Nephron (organoid): ENCODE results near the gene LCP1.

Experiments used
- H3K27ac Mint-ChIP-seq, 3 experiments: 2 replicates each; pipeline ENCODE4 v1.8.0; 2020; ENCODE audit warnings: mixed read lengths in 3 of 3, mild to moderate bottlenecking in 2 of 3, moderate library complexity in 1 of 3
- H3K27me3 Mint-ChIP-seq: 2 replicates; pipeline ENCODE4 v1.8.0; 2021; ENCODE audit warnings: low read depth, mild to moderate bottlenecking, moderate library complexity, mixed read lengths
- H3K36me3 Mint-ChIP-seq: 2 replicates; pipeline ENCODE4 v1.8.0; 2020; ENCODE audit warnings: low read depth, mixed read lengths
- H3K4me1 Mint-ChIP-seq: 2 replicates; pipeline ENCODE4 v1.8.0; 2020; ENCODE audit warnings: mixed read lengths
- H3K4me3 Mint-ChIP-seq, 3 experiments: 2 replicates each; pipeline ENCODE4 v1.8.0; 2020; ENCODE audit warnings: mild to moderate bottlenecking in 3 of 3, mixed read lengths in 3 of 3, moderate library complexity in 2 of 3
- H3K9me3 Mint-ChIP-seq: 2 replicates; pipeline ENCODE4 v1.8.0; 2020; ENCODE audit warnings: mixed read lengths
- TF ChIP-seq, protein P1 (sequence below), 3 experiments: fragments of 200-600 bp; sonication (generic); IDR thresholded peaks; one replicate each; pipeline ENCODE4 v1.5.0; 2021; ENCODE audit warnings: antibody characterized with exemption in 3 of 3; ENCODE audit not compliant: unreplicated experiment in 3 of 3

Gene LCP1

DNA sequence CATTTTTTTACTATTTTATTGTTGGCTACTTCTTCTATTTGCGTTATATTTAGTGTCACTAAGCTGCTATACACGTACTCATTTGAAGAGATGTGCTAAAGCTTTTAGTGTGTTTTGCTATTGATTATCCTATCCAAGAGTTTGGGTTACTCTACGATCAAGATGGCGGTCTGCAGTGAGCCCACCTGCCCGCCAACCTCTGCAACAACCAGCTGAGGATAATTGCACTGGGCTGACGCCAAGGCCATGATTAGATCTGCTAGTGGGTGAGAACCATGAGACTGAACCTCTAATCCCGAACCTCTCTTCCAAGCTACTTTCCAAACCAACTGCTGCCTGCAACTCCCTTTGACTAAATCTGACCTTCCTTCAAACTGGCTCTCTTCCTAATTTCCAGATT, 78.9 kb downstream of the LCP1 start:
- H3K27me3 Mint-ChIP-seq, result no peaks in the 10 kb centered on the region
- peaks cover 7% of the 10 kb centered on the region for H3K4me1 Mint-ChIP-seq
- no peak overlapping the region for H3K4me3 Mint-ChIP-seq
- TF ChIP-seq, protein P1, sequence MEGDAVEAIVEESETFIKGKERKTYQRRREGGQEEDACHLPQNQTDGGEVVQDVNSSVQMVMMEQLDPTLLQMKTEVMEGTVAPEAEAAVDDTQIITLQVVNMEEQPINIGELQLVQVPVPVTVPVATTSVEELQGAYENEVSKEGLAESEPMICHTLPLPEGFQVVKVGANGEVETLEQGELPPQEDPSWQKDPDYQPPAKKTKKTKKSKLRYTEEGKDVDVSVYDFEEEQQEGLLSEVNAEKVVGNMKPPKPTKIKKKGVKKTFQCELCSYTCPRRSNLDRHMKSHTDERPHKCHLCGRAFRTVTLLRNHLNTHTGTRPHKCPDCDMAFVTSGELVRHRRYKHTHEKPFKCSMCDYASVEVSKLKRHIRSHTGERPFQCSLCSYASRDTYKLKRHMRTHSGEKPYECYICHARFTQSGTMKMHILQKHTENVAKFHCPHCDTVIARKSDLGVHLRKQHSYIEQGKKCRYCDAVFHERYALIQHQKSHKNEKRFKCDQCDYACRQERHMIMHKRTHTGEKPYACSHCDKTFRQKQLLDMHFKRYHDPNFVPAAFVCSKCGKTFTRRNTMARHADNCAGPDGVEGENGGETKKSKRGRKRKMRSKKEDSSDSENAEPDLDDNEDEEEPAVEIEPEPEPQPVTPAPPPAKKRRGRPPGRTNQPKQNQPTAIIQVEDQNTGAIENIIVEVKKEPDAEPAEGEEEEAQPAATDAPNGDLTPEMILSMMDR (IDR thresholded peaks at IDR 0.05; ENCODE audit: unreplicated experiment in 3 of 3), result no peak
- H3K27ac Mint-ChIP-seq, result no peak overlapping the region
- H3K9me3 Mint-ChIP-seq, result no peaks in the 10 kb centered on the region
- no peaks in the 10 kb centered on the region for H3K36me3 Mint-ChIP-seq

DNA sequence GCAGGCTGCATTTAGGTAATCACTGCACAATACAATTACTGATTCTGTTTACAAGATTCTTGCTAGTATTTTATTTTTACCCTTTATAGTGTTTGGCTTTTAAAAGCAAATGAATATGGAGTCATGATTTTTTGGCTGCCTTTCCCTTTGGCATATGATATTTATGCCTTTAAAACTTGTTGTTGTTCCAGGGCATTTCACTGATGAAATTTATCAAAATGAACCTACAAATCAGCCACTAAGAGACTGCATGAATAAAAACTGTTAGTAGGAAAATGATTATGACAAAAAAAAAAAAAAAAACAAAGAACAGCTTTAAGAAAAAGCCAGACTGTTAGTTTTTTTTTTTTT, 79.7 kb downstream of the LCP1 start:
- Mint-ChIP-seq H3K27me3 (no peaks in the 10 kb centered on the region), H3K4me1 (peaks cover 7% of the 10 kb centered on the region), H3K4me3 (no peak overlapping the region), H3K9me3 (no peaks in the 10 kb centered on the region), H3K36me3 (no peaks in the 10 kb centered on the region), H3K27ac (peak overlapping the region in 2 of 3 experiments; percentile 17 to 46)
- TF ChIP-seq, protein P1 (IDR thresholded peaks at IDR 0.05; ENCODE audit: unreplicated experiment in 3 of 3), result no peak

DNA sequence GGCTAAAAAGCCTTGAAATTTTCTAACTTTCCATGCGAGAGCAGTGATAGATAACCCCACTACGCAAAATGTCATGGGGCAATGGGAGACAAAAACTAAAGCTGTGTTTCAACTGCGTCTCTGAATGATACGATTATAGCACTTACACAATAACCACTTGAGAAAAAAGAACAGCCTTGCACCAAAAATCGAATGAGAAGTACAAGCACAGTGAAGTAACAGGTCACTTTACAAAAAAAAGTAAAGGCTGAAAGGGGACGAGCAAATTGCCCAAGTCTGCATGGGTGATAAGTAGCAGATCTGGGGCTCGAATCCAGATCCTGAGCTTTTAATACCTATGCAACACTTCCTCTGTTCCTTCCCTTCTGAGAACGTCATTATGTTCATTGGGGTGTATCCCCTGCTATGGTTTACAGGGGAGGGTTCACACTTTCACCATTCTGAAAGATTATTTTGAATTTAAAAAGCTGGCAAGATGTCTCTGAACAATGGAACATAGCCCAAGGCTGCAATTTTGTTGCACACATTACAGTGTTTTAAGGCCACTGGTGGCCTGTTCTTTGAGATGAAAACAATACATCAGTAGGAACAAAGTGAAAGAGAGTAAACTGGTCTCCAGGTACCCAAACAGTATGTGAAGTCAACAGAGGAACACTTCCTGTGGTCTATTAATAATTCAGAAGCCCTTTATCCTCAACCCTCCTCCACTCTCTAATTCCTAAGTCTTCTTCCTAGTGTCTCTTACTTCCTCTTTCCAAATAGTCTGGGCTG, 80.3 kb downstream of the LCP1 start:
- TF ChIP-seq, protein P1 (IDR thresholded peaks at IDR 0.05; ENCODE audit: unreplicated experiment in 3 of 3), result no peak

DNA sequence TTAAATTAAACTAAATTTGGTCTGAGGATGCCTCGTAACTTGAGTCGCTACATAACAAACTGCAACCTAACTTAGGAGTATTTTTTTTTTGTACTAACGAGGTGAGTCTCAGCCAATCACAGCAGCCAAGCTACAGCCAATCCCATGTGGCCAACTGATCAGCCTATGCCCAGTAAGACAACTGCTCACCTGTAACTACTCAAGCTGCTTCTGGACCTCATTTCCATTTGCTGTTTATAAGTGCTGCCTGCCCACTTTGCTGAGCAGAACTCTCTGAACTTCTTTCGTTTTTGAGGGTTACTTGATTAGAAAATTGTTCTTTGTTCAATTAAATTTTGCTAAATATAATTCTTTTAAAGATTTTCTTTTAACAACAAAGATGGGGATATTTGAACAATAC, 81.0 kb downstream of the LCP1 start:
- no peak overlapping the region for H3K4me3 Mint-ChIP-seq
- TF ChIP-seq, protein P1 (IDR thresholded peaks at IDR 0.05; ENCODE audit: unreplicated experiment in 3 of 3), result no peak
- H3K27me3 Mint-ChIP-seq, result no peaks in the 10 kb centered on the region
- peaks cover 7% of the 10 kb centered on the region for H3K4me1 Mint-ChIP-seq
- no peak overlapping the region for H3K27ac Mint-ChIP-seq
- no peaks in the 10 kb centered on the region for H3K9me3 Mint-ChIP-seq
- H3K36me3 Mint-ChIP-seq, result no peaks in the 10 kb centered on the region

More for the DNA sequence above, 80.3 kb downstream of the LCP1 start:
- Mint-ChIP-seq H3K27ac (peak overlapping the region in 2 of 3 experiments; percentile 17 to 46), H3K27me3 (no peaks in the 10 kb centered on the region), H3K9me3 (no peaks in the 10 kb centered on the region), H3K4me1 (peaks cover 7% of the 10 kb centered on the region), H3K4me3 (no peak overlapping the region), H3K36me3 (no peaks in the 10 kb centered on the region)

DNA sequence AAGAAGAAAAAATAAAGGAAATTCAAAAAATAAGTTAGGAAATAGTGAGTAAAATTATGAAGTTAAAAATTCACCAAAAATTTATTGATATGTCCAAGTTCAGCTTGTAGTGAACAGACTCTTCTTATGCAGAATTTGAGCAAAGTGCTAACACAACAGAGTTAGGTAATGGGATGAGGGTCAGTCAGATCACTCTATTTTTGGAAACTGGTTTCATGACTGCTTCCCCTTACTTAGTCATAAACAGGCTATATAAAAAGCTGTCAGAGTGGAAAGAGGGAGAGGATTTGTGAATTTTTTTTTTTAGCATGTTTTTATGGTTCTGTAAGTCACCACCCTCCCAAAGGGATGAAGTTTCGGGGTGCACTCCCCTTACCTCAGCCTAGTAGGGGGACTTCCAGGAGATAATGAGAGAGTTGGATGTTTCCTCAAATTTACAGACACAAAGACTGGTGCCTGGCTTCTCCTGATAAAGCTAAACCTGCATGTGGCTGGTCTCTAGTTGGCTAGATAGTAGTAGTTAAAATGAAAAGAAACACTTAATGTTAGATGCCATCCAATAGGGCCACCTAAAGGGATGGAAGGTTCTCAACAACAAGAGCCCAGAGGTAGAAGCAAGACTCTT, 81.7 kb downstream of the LCP1 start:
- Mint-ChIP-seq H3K4me1 (peaks cover 7% of the 10 kb centered on the region), H3K4me3 (no peak overlapping the region), H3K9me3 (no peaks in the 10 kb centered on the region), H3K36me3 (no peaks in the 10 kb centered on the region), H3K27ac (no peak overlapping the region), H3K27me3 (no peaks in the 10 kb centered on the region)
- TF ChIP-seq, protein P1 (IDR thresholded peaks at IDR 0.05; ENCODE audit: unreplicated experiment in 3 of 3), result no peak

DNA sequence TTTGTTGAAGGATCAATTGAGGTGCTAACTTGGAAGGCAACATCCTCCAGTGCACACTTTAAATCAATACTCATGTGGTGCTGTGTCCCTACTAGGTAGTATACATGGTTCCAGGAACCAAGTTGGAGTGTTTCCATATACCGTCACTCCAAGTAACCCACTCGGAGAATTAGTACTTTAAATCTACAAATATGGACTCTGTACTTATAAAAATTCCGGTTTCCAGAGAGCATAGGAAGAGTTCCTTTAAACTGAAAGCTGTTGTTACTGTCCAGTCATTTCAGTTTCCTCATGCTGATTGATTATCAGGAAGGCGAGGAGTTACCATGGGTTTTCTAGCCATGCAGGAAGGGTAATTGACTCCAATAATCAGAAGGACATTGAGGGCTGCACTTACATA, 84.3 kb downstream of the LCP1 start:
- TF ChIP-seq, protein P1 (IDR thresholded peaks at IDR 0.05; ENCODE audit: unreplicated experiment in 3 of 3), result no peak
- Mint-ChIP-seq H3K4me1 (peaks cover 7% of the 10 kb centered on the region), H3K9me3 (no peaks in the 10 kb centered on the region), H3K27me3 (no peaks in the 10 kb centered on the region), H3K36me3 (no peaks in the 10 kb centered on the region), H3K4me3 (no peak overlapping the region), H3K27ac (no peak overlapping the region)
